ENCODE measurements around the gene GABRB3.
"Not testable (repeated sequence)": the region's sequence is repeated elsewhere in the genome, so short reads cannot be mapped to it uniquely, and the experiment has no call there.

The GABRB3 gene

GRCh38 chr15:26736502-26737248, 36.2 kb downstream of the GABRB3 start:
- DNase-seq (ENCODE audit: low read depth, low spot score), result no peak

- DNase-seq (ENCODE audit: low read depth, low spot score), result no peak
Measured at GRCh38 chr15:26731965-26732364, 40.9 kb downstream of the GABRB3 start.

- no peak for DNase-seq (ENCODE audit: low read depth, low spot score)
Measured at GRCh38 chr15:26729581-26729980, 43.3 kb downstream of the GABRB3 start.

- no peak for DNase-seq (ENCODE audit: low read depth, low spot score)
Measured at GRCh38 chr15:26729030-26729429, 43.8 kb downstream of the GABRB3 start.

GRCh38 chr15:26724381-26725150, 48.3 kb downstream of the GABRB3 start:
- no peak for DNase-seq (ENCODE audit: low read depth, low spot score)

- DNase-seq (ENCODE audit: low read depth, low spot score), result no peak
Measured at GRCh38 chr15:26722621-26723160, 50.2 kb downstream of the GABRB3 start.

- no peak for DNase-seq (ENCODE audit: low read depth, low spot score)
Measured at GRCh38 chr15:26721232-26721967, 51.5 kb downstream of the GABRB3 start.

- DNase-seq (ENCODE audit: low read depth, low spot score), result no peak
Measured at GRCh38 chr15:26720546-26720945, 52.3 kb downstream of the GABRB3 start.

- not testable (repeated sequence) for DNase-seq (ENCODE audit: low read depth, low spot score)
Measured at GRCh38 chr15:26719866-26720265, 53.0 kb downstream of the GABRB3 start.

GRCh38 chr15:26716069-26716468, 56.8 kb downstream of the GABRB3 start:
- DNase-seq (ENCODE audit: low read depth, low spot score), result no peak

- no peak for DNase-seq (ENCODE audit: low read depth, low spot score)
Measured at GRCh38 chr15:26713498-26713897, 59.4 kb downstream of the GABRB3 start.

- no peak for DNase-seq (ENCODE audit: low read depth, low spot score)
Measured at GRCh38 chr15:26712335-26712734, 60.5 kb downstream of the GABRB3 start.

- DNase-seq (ENCODE audit: low read depth, low spot score), result no peak
Measured at GRCh38 chr15:26711445-26711844, 61.4 kb downstream of the GABRB3 start.

GRCh38 chr15:26702381-26702780, 70.5 kb downstream of the GABRB3 start:
- no peak for DNase-seq (ENCODE audit: low read depth, low spot score)

- DNase-seq (ENCODE audit: low read depth, low spot score), result no peak
Measured at GRCh38 chr15:26698555-26698954, 74.3 kb downstream of the GABRB3 start.

GRCh38 chr15:26697913-26698312, 75.0 kb downstream of the GABRB3 start:
- no peak for DNase-seq (ENCODE audit: low read depth, low spot score)

GRCh38 chr15:26691249-26691648, 81.6 kb downstream of the GABRB3 start:
- DNase-seq (ENCODE audit: low read depth, low spot score), result no peak

GRCh38 chr15:26690778-26691177, 82.1 kb downstream of the GABRB3 start:
- DNase-seq (ENCODE audit: low read depth, low spot score), result no peak

- DNase-seq (ENCODE audit: low read depth, low spot score), result no peak
Measured at GRCh38 chr15:26689462-26689861, 83.4 kb downstream of the GABRB3 start.

GRCh38 chr15:26686547-26687187, 86.2 kb downstream of the GABRB3 start:
- DNase-seq (ENCODE audit: low read depth, low spot score), result no peak

GRCh38 chr15:26682598-26683164, 90.2 kb downstream of the GABRB3 start:
- DNase-seq (ENCODE audit: low read depth, low spot score), result no peak

Measured in activated CD4-positive, CD25-positive, alpha-beta regulatory T cell treated with anti-CD3 and anti-CD28 coated beads, Interleukin-2, amount 50 U/mL, for 16 hours (primary cell).